ENCODE data around the gene THOC7.

THOC7 gene

DNA sequence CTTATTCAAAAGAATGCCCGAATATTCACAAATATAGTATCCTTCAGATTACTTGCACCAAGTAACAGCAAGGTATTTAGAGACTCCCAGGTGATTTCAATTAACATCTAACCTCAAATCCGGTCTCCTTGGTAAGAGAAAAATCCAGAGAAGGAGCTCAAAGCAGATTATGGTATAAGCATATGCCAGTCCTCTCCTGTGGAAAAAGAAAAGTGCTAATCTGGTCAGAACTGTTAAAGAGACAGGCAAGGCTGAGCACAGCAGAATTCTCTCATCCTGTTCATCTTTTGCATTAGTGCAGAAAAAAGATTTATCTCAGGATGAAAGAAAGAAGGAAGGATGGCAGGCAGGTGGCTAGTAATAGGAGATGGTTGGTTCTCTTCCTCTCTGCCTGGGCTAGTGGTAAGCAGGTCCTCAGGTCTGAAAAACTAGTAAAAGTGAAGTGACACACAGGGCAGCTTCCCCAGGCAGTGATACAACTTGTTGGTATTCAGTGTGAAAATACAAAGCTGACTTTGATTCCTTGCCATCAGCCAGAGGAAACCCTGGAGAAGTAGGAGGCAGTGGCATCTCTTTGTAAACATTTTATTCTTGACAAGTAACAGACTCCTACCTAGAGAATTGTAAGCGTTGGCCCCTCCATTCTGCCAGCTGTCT lies 14.3 kb upstream of the THOC7 start:
- no peak for DNase-seq

DNA sequence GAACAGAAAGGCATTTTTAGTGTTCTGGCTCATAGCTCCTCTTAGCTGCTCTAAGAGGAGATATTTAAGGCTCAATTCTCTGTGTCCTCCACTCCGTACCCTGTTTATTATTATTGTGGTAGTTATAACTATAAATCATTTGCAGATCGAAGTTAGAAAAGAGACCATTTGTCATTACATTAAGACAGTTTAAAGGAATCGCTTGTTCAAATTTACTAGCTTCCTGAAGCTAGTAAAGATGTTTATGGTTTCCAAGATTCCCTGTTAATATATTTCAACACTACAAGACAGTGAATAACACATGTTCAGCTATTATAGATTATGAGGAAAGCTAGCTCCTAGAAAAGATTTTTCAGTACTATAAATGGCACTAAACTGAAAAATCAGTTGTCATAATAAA lies 12.7 kb upstream of the THOC7 start:
- DNase-seq: no peak

DNA sequence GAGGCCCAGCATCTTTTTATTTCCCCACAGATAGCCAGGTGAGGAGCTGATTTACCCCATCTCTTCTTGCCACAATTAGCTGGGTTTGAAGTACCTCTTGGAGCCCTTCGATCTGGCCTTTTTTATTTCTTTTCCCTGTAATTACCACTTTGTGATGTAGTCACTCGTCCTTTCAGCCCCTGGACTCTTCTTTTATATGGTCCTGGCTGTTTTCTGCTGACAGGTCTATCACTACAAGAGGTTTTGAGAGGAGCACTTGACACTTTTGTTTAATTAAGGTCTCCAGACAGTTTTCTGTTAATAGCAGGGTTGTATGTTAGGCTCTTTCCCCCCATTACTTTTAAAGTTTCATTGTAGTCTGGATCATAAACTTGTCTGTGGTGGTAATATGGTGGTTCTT lies 11.9 kb upstream of the THOC7 start:
- no peak for DNase-seq

DNA sequence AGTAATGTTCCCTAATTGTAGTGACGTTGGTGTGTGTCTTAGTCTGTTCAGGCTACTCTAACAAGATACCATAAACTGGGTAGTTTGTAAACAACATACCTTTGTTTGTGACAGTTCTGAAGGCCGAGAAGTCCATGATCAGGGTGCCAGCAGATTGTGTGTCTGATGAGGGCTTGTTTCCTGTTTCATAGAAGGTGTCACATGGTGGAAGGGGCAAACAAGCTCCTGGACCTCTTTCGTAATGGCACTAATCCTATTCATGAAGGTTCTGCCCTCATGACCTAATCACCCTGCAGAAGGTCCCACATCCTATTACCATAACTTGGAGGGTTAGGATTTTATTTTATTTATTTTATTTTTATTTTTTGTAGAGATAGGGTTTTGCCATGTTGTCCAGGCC lies 11.2 kb upstream of the THOC7 start:
- no peak for DNase-seq

DNA sequence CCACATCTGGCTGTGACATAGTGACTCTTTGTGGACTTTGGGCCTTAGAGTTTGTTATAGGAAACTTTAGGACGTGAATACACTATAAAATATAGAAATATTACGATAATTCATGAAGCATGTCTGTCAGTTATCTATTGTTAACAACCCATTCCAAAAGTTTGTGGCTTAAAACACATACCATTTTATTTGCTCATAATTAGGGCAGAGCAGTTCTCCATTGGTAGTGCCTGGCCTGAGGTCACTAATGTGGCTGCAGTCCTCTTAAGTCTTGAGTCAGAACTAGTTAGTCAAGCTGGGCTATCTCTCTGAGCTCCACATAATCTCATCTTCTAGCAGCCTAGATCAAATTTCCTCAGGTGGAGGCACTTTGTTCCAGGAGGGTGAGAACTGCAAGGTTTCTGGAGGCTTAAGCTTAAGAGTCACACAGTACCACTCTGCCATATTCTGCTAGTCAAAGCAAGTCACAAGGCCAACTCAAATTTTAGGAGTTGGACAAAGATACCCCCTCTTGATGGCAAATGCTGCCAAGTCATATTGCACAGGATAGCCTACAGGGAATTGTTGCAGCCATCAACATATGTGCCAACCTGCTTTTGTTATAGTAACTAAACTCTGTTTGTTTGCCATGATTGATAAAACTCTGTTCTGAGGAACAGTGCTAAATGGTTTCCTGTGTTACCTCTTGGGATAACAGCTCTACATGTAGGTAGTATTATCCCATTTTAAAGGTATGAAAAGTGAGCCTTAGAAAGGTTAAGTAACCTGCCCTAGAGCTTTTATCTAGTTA lies 8.7 kb upstream of the THOC7 start:
- no peak for DNase-seq

DNA sequence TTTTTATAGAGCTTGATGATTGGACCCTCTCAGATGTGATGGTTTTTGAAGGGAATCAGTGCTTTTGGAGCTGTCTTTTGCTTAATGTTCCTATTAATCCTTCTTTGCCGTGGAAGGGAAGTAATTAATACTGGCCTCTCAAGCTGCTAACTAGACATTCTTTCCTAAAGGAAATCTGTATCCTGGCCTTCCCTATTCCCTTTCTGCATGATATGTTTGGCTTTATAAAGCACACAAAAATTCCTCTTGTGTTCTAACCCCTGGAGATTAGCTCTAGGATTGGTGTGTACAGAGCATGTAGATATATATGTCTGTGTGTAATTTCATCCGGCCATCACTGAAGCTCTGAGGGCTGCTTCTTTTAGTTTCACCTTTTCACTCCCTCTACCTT lies 7.0 kb upstream of the THOC7 start:
- DNase-seq: no peak

DNA sequence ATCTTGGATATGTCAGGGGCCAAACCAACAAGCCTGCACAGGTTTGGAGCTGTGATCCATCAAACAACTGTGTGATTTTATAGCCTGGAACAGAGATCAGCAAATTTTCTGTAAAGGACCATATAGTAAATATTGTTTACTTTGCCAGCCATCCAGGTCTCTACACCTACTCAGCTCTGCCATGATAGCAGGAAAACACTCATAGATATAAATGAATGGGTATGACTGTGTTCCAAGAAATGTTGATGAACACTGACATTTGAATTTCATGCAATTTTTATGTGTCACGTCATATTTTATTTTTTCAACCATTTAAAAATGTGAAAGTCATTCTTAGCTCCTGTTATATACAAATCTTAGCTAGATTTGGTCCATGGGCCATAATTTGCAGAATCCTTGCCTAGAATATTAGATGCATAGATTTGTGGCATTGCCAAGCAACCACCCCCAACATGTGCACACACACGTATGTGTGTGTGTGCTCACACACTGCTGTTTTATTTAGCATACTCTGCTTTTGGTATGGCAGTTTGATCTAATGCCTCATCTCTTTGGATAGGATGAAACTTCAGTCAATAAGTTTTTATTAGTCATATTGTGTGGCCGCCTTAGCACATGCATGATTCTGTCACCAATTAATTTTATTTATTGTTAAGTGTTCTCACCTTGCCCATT lies 6.5 kb upstream of the THOC7 start:
- no peak for DNase-seq

DNA sequence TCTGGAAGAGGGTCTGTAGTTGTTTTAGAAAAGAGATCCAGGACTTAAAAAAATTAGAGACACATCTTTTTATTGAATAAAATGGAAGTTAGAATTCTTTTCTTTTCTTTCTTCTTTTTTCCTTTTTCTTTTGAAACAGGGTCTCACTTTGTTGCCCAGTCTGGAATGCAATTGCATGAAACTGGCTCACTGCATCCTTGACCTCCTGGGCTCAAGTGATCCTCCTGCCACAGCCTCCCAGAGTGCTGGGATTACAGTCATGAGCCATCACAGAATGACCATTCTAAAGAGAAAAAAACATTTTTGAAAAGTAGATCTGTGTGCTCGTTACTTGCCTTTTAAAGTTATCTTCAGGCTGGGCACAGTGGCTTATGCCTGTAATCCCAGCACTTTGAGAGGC lies 3.6 kb upstream of the THOC7 start:
- DNase-seq: no peak

DNA sequence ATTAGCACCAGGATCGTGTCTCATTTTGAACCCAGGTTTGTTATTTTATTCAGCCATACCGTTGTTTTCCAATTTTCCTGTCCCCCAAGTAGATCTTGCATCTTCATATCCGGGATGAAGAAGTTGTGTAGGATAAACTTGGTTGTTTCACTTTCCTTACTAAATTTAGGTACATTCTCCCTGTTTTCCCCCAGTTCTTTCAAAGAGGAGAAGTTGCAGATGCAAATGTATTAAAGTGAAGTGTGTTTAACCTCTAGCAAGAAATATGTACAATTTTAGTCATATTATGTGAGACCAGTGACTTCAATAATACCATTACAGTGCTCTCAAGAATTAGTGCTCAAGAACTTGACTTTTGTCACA lies 1.3 kb upstream of the THOC7 start:
- DNase-seq: no peak

DNA sequence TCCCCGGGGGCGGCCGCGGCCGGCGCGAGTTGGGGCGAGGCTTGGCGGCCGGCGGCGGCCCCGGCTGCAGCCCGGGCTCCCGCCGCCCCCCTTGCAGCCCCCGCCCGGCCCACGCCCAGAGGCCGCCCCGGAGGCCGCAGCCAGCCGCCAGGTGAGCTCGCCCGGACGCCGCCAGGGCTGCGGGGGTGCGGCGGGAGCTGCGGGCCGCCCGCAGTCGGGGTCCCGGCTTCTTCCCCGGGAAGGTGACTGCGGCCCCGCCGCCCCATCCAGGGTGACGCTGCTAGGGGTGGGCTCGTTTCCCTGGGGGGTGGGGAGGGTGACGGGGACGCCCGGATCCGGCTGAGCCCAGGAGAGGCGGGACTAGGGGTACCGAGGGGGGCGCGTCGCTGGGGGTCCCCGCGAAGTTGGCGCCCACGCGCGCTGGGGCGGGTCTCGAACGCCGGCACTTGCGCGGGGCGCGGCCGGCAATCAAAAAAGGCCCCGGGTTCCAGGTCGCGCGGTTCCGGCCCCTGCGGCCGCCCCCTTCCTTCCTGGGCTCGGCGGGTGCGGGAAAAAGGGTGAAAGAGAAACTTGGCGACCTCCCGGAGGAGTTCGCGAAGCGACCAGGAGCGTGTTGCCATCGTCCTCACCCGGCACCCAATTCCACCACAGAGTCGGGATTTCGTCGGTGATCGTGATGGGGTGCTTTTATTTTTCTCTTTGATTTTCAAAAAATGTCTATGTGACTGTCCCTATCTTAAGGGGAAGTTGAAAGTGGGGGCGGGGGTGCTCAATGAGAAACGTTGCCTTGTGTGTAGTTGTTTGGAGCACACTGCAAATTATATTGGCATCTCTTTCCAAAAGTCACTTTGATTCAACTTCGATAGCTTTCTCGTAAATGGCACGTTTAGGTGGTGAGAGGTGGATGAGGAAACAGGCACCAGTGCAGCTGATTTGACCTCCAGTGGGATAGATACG lies 681 bp upstream of the THOC7 start:
- no peak for DNase-seq

DNA sequence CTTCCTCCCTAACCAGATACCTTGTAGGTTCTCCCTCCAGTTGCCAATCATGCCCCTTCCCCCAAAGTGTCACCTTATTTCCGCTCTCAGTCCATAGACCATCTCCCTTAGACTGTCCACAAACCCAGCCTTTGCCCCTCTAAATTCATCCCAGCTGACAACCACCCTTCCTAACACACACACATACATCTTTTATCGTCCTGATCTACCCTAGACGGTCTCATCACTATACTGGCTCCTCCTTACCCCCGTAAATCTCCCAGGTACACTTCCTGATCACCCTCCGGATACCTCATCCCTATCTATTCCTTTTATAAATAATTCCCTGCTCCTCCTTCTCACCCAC lies 828 bp downstream of the THOC7 start:
- DNase-seq: no peak

DNA sequence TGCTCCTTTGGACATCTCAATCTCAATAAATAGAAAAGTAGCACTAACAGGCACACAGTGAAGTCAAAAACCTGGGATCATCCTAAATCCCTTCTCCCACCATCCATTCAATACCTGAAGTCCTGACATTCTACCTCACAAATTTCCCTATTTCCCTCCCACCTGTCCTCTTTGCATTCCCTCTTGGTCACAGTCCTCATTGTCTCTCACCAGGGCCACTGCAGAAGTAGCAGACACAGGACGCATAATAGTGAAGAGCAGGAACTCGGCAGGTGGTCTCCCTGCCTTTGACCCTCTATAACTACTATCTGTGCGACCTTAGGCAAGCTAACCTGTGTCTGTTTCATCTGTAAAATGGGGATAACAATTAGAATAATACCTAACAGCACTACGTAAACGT lies 2.3 kb downstream of the THOC7 start:
- no peak for DNase-seq

DNA sequence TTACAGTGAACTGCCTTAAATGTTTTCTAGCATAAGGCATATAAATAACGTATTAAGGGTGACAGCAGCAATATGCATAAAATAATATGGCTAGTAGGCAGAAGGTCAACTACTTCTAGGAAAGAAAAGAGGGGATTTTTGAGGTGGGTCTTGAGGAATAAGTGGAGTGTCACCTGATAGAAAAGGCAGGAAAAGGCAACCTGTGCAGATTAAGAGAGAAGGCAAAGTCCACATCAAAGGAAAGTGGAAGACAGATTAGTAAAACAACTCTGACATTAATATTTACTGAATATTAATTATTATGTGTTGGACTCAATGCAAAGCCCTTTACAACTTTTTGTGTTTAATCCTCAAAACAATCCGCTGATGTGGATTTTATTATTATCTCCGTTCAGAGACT lies 2.8 kb downstream of the THOC7 start:
- no peak for DNase-seq

DNA sequence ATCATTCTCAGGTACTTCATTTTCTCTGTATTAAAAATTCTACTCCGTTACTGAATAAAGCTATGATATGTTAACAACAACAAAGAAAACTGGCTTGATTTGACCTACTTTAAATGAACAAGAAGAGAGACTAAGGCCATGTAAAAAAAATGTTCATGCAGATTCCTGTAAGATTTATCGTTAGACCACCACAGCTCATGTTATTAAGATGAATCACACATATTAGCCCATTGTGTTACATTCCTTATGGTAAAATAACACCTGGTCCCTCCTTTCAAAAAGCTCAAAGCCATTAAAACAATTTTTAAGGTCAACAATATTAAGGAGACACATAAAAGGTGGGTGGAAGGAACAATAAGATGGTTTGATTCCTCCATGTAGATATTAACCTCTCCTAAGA lies 6.3 kb downstream of the THOC7 start:
- no peak for DNase-seq

DNA sequence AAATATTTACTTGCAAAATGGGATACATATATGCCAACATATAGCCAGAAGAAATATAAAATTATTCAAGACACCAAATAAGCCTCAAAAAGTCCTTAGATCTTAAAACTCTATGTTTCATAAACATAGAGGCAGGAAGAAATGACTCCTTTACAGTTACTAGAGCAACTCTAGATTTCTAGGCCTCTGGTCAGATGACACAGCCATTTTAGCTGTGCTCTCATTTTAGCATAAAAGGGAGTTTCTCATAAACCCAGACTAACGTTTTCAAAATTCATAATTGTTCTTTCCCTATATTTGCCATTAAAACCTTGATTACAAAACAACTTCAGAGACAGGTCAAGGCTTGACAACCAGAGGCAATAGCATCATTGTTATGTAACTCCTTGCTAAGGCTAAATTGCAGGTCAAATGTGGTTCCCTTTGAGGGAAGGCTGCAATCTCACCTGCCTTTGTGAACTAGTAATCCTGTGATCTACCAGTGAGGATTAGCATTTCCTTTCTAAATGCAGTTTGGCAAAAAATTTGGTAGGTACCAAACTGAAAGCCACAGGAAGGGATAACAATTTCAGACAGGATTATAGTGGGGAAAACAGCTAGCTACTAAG lies 8.2 kb downstream of the THOC7 start:
- DNase-seq: no peak

DNA sequence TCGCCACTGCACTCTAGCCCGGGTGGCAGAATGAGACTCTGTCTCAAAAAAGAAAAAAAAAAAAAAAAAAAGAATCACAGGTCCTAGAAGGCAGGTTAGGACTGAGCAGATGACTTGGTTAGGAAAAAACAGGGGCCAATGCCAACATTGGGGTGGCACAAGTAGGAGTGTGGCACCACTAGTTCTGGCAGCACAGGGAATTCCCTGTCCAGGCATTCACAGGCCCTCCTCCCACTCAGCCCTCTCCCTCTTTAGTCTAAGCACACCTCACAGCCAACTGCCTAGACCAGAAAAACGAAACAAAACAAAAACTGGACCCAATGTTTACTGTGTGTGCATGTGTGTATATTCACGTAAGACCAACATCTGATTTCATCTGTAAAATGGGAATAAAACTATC lies 10.5 kb downstream of the THOC7 start:
- DNase-seq: no peak

DNA sequence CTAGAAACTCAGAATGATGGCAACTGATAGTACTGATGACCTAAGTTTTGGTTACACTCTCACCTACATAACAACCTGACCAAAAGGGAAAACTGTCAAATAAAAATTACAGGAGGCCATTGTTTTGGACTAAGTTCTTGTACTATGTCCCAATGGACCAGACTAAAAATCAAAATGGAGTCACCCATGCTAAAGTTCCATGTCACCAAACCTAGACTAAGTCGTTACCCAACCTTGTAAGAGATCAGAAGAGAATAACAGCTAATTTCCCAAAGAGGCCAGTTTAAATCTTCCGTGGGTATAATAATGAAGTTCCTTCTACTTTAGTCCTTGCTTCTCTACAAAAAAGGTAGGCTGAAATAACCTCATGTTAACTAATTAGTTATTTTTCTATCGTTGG lies 12.3 kb downstream of the THOC7 start:
- DNase-seq: no peak

DNA sequence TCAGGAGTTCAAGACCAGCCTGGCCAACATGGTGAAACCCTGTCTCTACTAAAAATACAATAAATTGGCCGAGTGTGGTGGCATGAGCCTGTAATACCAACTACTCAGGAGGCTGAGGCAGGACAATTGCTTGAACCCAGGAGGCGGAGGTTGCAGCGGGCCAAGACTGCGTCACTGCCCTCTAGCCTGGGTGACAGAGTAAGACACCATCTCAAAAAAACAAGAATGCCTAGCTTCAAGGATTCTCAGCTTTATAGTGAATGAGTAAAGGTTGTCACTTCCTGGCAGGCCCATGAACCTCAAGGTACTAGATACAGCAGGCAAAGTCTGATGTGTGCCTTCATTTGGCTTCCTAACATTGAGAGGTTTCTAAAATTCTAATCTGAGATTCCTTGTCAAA lies 14.4 kb downstream of the THOC7 start:
- no peak for DNase-seq

DNA sequence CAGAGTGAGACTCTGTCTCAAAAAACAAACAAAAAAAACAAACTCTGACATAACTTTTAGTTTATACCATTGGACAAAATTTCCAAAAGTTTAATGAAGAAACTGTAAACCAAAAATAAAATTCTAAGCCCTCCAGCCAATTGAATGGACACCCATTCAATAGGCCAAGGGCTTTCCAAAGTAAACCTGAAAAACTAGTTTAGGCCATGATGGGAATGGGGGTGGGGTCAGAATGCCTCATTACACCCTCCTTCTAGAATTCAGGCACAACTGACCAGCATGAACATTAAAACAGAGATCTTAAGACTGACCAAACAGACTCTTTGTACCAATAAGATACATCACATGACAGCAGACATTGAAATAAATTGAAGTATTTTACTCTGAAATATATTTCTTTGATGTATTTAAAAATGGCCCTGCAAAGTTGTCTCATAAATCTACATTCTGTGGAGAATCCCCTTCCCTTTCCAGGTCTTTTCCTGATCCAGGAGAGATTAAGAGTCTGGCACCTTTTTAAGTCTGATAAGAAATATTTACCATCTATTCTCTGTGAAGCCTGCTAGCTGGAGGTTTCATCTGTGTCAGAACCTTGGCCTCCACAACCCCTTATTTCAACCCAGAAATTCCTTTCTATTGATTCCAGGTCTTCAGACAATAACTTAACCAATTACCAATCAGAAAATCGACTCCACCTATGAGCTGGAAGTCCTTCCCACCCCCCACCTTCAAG lies 15.7 kb downstream of the THOC7 start:
- no peak for DNase-seq

DNA sequence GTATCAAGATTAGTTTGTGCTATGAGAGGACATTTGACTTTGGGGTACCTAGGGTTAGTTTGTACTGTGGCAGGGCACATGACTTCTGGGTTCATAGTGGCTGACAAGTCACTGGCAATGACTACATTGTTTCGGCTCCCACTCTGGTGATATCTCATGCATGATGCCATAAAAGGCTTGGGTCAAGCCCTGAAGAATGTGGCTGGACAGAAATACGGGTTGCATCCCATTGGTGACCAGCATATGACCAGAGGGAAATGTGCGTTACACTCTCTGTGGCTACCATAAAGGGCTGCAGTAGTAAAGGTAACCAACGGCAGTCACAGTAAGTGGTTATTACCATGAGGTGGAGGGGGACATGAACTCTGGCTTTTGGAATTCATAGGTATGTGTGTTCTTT lies 18.4 kb downstream of the THOC7 start:
- DNase-seq: no peak

DNA sequence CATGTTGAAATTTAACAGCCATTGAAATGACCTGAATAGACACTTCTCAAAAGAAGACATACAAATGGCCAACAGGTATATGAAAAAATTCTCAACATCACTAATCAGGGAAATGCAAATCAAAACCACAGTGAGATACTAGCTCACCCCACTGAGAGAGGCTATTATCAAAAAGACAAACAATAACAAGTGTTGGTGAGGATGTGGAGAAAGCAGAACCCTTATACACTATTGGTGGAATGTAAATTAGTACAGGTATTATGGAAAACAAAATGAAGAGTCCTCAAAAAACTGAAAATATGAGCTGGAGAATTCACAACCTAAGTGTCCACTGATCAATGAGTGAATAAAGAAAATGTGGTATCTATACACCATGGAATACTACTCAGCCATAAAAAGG lies 21.5 kb downstream of the THOC7 start:
- no peak for DNase-seq

DNA sequence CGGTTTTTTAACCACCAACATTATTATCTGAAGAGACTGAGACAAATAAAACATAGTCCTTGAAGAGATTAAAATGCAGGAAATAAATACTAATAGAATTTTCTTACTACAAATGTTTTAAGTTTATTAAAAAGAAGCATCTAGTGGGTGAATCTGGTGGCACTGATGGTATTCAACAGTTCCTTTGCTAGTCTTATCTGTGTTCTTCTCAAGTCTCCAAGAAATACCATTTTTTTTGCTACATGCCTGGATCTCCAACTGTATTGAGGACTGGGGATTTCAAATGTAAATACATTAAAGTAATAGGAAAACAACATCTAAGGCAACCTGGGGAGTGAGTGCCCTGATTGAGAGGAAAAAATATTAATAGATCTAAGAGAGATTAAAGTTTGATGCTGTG lies 21.9 kb downstream of the THOC7 start:
- DNase-seq: no peak

Measured in activated CD4-positive, alpha-beta T cell treated with anti-CD3 and anti-CD28 coated beads for 1 hour (primary cell).